ENCODE data around the gene CENPO.

The CENPO gene

DNA sequence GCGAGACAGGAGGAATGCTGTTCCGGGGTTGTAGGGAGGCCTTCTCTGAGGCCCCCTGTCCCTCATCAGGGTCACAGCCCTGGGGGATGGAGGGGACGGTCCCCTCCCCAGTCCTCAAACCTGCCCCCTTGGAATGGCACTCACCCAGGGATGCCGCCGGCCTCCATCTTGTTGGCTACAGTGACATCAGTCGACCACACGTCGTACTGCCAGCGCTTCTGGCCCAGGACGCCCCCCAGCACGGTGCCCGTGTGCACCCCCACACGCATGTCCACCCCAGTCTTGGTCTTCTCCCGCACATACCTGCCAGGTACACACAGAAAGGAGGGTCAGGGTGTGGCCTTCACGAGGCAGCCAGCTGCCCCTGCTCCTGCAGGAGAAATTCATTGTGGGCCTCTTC, 46.5 kb downstream of the CENPO start:
- DNase-seq, result no peak

DNA sequence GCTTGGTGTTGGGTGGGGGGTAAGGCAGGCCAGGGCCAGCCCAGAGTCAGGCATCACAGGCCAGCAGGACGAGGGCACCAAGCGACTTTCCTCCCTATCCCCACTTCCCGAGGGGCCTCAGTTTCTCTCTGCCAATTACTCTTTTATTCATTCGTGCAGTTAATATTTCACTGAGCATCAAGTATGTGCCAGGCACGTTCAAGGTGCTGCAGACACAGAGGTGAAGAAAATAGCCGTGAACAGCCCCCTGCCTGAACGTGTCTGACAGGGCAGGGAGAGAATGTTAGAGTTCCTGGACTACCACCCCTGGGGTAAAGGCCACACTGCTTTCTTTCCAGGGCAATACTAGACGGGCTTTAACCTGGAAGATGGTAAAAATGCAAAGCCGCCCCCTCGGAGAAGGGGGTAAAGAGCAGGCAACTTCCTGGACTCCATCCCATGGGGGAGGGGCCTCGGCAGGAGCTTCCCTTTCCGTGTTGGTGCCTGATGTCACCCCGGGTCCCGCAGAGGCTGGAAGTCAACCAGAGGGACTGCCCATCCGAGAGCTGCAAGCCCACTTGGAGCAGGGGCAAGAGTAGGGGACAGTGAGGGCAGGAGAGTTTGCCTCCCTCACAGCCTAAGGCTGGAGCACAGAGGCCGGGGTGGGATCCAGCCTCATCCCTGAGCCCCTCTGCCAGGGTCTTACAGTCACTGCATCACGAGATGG, 47.1 kb downstream of the CENPO start:
- no peak for DNase-seq

DNA sequence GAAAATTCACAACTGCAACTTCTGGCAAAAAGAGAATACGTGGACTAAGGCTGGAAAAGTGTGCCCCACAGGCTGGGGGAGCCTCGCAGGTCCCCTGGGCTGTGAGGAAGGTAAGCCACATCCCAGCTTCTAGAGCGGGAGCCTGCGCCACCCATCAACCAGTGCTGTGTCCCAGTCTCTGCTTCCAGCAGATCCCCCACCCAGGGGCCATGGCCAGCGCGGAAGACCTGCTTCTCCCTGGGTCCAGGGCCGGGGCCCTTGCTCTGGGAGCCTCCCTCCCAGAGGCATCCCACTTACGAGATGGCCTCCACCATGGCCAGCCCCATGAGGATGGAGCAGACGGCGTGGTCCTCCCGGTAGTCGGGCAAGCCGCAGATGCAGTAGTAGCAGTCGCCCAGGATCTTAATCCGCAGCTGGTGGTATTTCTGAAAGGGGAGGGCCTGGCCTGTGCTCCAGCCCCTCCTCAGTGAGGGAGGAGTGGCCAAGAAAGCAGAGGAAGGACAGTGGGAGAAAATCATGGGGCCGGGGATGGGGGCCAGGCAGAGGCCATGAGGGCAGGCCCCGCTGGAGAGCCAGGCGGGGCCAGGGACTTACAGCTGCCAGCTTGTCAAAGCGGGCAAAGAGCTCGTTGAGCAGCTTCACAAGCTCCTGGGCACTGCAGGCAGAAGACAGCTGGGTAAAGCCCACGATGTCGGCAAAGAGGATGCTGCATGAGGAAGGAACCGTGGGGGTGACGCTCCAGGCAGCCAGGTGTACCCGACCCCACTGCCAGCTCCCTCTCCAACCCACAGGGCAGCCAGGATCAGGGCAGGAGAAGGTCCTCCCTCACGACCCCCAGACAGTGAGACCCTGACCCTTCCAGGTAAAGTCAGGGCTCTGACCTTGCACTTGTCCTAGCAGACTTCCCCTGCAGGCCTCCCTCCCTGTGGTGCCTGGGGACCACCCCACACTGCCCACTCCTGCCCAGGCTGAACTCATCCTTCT, 48.0 kb downstream of the CENPO start:
- no peak for DNase-seq

DNA sequence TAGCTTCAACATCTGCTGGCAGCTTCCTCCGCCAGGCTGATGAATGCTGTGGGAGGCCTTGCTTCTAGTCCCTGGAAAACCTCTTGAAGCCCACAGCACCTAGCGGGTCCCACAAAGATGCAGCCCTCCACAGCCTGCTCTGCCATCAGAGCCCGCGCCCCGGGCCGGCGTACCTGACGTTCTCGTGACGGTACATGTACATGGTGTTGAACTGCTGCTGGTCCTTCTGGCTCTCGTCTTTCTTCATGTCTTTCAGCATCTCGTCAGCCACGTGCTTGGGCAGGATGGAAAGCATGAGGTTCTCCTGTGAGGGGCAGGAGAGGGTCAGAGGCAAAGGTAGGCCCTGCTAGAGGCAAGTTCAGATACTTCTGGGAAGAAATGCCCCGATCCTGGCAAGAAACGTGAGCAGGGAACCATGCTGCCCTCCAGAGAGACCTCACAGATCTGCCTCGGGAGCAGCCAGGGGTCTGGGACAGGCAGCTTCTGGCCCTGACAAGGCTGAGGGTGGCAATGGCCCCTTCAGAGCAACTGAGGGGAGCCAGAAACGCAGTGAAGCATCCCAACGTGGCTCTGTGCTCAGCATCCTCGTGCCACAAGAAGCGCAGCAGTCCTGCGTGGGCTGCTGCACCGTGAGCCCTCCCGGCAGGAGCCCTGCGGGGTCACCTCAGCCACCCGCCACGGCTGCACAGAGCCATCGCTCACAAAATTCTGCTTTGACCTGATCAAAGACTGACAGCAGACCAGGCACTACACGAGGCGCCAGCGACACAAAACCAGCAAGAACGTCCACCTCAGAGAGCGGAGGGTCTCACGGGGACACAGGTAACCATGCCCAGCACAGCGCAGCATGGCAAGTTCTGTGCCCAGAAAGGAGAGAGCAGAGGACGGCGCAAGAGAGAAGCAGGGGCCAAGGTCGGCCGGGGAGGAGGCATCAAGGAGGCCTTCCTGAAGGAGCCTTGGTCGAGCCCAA, 49.1 kb downstream of the CENPO start:
- no peak for DNase-seq

DNA sequence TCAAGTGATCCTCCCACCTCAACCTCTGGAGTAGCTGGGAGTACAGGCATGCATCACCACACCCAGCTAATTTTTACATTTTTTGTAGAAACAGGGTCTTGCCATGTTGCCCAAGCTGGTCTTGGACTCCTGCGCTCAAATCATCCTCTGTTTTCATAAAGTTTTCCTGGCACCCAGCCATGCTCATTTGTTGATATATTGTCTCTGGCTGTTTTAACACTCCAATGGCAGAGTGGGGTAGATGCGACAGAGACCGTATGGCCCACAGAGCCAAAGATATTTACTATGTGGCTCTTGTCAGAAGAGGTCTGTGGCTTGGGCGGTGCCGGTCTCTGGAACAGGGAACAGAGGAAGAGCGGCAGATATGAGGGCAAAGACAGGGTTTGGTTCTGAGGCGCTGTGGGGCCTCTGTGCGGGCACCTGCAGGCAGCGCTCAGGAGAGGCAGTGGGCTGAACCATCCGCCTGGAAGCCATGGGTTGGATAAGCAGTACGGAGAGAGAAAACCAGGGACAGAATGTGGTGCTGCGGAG, 50.2 kb downstream of the CENPO start:
- DNase-seq, result no peak

DNA sequence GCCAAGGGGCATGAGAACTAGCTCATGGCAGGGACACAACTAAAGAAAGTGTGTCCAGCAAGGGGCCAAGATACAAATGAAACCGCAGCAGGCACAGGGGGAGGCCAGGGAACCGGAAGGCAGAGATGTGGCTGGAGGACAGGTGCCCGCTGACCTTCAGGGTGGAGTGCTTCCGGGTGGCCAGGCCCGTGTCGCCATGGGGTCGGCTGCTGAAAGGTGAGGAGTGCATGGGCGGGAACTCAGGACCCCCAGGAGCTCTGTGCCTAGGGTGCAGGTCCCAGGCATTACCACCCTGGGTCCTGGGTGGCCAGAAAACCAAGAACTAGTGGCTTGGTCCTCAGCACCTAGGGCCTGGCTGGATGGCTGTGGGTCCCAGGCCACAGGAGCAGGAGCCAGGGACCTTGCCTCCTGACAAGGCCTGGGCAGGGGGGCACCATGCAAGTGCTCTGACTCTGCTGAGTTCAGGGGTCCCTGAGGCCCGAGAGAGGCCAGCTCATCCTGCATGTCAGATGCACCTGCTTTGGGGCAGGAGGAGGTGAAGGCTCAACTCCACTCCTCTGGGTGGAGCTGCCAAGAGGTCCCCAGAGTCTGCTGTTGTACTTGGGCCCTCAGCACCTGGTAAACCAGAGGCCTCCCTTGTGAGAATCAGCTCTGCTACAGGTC, 50.9 kb downstream of the CENPO start:
- no peak for DNase-seq

DNA sequence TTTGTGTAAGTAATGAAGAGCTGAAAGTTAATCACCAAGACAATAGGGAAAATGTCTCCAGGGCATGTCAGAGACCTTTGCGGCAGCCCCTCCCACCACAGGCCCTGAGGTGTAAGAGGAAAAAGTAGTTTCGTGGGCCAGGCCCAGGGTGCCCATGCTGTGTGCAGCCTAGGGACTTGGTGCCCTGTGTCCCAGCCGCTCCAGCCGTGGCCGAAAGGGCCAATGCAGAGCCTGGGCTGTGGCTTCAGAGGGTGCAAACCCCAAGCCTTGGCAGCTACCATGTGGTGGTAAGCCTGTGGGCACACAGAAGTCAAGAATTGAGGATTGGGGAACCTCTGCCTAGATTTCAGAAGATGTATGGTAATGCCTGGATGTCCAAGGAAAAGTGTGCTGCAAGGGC, 52.5 kb downstream of the CENPO start:
- DNase-seq, result no peak

DNA sequence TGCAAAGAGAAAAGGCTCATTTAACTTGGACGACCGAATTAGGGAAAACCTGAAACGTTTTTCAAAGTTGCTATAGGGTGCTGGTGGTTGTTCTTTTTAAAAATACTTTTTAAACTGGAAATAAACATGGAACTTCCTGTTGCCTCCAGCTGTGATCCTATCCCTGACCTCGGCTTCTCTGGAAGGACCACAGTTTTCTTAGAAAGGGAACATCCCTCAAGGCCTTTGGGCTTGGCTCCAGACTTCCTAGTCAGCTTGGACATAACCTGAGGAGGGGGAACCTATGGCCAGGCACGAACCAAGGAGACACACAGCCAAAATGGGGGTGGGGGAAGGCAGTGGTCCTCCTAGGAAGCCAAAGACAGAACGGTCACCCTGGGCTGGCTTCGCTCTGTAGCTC, 57.7 kb downstream of the CENPO start:
- DNase-seq, result no peak

DNA sequence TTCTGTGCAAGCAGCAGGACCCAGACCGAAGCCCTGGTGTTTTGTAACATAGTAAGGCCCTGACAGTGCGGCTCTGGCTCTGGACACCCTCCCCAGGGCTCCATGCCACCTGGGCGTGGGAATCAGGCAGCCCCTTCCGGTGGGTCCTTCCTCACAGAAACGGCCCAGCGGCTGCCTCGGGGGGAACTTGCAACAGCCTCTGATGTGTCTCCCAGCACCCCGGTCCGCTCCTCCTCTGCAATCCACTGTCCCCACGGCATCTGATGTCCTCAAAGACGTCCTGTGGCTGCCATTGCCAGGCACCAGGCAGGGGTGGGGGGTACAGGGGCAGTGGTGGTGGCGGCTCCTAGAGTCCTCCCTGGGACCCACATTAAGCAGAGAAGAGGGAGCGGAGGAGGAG, 58.8 kb downstream of the CENPO start:
- DNase-seq, result no peak

DNA sequence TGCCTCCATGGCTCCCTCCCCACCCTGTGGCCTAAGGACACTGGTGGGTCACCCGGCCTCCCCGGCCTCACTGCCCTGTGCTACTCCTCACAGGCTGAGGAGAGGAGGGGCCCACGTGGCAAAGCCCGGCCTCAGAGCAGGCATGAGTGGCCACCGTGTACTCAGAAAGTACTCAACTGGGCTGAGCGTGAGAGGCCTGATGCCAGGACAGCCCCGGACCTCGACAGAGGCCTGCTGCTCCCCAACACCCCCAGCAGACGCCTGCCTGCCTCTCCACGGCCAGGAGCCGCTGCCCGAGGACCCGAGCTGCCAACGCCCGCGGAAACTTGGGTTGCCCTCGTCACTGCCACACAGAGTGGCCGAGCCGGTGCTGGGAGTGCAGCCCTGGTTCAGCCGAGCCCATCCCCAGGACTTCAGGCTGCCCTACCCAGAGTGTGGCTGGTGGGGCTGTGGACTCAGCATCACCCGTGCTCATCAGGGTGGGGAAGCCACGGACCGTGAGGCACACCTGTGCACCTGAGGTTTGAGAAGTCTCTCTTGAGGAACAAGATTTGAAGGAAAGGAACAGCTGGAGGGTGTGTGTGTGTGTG, 59.3 kb downstream of the CENPO start:
- no peak for DNase-seq

DNA sequence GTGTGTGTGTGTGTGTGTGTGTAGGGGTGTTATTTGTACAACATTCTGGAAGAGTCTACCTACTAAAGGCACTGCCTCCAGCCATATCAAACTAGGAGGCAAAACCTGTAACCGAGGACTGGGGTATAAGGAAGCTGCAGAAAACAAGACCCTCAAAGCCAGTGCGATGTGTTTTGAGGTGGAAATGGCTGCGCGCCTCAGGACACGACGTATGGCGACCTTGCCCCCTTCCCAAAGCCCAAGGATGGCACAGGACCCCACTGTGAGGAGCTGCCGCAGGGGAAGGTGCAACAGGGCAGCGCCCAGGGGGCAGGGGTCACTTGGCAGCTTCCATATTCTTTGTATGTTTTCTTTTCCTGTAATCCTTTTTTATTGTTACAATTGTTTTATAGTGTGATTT, 59.8 kb downstream of the CENPO start:
- no peak for DNase-seq

DNA sequence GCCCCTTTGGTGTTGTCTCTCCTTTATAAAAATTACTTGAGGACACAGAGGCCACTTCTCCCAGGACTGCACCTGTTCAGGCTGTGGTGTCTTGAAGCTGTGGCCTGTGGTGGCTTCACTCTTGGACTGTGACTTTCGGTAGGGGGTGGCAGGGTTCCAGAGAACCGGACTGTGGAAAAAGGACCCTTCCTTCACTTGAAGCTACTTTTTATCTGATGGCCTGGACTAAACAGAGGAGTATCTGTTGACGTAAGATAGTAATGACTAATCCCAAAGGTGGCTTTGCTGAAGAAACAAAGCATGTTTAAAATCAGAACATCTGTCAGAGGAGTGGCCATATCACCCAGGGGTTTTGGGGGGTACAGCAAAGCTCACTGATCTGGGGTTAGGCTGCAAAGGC, 60.8 kb downstream of the CENPO start:
- no peak for DNase-seq

DNA sequence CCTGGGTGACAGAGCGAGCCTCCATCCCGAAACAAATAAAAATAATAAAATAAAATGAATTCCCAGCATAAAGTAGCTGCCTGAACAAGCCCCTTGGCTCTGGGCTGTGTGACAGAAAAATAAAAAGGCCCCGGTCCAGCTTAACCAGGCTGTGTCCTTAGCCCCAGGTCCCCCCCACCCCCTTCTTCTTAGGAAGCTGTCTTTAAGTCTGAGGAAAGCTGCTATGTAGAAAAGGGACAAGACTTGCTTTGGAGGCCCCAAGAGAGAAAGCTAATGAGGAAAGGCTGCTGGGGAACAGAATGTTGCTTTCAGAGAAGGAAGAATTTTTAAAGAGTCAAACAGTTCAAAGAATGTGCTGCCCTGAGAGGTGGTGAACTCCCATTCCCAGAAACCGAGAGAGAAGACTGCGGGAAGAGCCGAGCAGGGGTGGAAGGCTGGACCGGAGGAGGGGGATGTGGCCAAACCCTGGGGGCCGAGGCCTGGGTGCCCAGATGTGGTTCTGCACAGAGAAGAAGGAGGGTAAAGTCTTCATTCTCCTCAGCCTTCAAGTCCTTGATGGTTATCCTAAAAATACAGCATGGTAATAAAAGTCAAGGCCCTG, 61.9 kb downstream of the CENPO start:
- no peak for DNase-seq

DNA sequence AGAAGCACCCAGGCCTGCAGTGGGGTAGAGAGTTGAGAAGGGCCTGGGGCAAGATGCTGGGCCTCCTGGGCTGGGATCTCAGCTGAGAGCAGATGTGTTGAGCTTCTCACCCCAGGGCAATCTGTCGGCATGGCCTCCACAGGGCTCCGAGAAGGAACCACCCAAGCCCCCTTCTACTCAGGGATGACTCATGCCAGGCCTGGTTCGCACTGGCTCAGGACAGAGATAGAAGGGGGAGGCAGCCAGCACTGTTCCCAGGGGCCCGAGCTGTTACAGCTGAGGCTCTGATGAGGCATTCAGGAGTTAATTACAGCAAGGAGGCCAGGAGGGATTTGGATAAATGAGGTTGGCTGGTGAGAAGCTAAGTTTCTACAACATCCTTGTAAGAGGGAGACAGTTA, 62.5 kb downstream of the CENPO start:
- DNase-seq, result no peak

DNA sequence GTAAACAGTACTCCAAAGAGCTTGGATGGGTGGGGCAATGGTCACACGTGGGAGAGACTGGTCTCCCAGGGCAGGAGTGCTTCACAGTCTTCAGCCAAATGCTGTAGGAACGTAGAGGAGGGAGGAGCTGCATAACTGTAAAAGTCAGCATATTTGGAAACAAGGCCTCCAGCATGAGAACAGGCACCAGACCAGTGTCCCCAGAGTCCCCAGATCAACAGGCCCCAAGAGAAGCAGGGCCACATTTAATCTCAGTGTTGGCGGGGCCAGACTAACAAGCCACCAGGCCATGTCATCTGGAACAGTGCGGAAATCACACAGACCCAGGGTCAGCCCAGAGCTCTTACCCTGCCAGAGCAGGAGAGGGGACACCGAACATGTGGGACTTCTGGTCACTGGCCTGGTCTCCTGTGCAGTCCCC, 63.6 kb downstream of the CENPO start:
- no peak for DNase-seq

DNA sequence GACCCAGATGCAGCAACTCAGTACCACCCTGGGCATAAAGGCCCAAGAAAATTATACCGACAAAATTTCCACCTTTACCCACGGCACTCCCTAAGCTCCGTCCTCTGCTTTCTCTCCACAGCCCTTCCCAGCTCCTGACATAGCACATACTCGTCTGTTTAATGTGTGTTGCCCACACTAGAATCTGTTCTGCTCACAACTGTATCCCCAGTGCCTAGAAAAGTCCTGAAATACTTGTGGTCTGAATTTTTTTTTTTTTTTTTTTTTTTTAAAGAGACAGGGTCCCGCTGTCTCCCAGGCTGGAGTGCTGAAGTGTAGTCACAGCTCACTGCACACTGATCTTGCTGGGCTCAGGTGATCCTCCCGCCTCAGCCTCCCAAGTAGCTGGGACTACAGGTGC, 64.5 kb downstream of the CENPO start:
- no peak for DNase-seq

DNA sequence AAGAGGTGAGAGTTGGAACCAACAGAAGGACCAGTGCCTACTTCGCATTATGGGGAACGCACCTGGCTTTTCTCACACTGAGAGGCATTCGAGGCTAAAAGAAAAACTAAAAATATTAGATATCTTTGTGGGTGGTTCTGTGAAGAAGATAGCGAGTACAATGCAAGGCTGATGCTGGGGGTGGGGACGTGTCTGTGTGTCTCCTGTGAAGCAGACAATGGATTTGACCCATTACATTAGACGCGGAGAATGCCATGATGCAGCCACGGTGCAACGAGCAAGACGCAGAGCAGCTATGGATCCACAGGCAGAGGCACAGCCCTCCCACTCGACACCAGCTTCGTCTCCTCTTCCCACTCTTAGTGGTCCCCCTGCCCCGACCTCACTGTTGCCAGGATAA, 65.8 kb downstream of the CENPO start:
- no peak for DNase-seq

DNA sequence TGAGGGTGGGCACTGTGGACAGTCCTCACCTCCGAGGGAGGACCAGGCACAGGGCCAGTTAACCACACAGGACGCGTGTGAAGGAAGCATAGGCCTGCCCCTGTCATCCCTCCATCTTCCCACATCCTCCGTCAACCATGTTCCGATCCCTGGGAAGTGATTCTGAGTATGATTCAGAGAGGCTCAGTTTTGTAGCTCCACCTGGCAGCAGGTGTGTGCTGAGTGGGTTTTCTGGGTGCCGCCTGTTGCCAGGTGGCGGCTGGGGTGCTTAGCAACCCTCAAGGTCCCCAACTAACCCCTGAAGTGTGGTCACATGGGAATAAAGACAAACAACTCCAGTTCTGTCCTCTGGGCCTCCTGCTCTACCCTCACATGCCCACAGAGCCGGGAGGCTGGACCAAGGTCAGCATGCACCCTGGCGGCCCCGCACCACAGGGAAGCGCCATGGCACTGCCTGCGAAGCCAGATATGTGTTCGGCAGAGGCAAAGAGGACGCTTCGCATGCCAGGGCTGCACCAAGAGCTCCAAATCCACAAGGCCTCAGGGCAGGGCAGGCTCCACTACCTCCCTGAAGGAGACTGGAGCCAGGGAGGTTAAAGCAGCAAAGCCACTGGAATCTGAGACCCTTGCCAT, 66.9 kb downstream of the CENPO start:
- DNase-seq, result no peak

DNA sequence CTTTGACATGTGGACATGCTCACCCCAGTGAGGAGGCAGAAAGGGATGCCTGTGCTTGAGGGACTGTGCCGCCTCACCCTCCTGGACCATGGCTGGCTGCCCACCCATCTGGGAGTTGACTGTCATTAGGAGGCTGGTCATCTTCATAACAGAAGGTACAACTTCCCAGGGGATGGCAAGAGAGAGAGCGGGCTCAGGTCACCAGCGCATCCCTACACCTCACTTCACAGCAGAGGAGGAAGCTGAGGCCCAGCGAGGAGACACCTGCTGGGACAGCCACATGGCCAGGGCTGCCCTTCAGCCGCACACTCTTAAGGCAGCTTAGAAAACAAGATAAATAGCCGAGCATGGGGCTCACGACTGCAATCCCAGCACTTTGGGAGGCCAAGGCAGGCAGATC, 67.4 kb downstream of the CENPO start:
- no peak for DNase-seq

DNA sequence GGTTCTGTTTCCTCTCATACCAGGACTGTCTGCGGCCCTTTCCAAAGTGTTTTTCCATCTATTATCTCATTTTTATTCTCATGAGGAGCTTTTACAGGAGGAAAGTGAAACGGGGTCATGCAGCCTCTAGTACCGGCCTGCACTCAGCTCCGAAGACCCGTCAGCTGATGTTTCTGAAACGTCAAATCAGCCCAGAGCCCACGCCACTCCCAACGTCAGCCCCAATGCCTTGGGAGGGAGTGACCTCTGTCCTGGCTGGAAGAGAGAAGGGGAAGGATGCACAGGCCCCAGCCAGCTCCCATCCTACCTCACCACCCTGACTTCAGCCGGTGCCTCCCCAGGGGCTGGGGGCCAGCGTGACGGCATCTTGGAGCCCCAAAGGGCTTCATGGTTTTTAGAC, 68.3 kb downstream of the CENPO start:
- no peak for DNase-seq

DNA sequence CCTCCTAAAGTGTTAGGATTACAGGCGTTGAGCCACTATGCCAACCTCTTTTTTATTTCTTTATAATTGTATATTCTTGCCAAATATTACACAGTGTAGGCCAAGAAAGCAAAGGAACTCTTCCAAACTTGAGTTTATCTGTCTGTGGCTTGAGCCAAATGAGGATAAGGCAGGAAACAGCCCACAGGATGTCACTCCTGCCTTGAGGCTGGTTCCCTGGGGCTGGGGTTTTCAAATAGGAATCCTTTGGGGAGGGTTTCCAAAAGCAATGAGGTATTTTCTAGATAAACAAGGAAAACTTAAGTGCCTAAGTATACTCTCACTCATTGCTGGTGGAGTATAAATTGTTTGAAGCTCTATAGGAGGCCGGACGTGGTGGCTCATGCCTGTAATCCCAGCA, 70.4 kb downstream of the CENPO start:
- DNase-seq, result no peak

Data from activated CD4-positive, CD25-positive, alpha-beta regulatory T cell (primary cell).